Measurements from ENCODE around the gene QPRT.
A peak's percentile ranks its signal among the peaks of the same experiment; 100 is the strongest.

DNA sequence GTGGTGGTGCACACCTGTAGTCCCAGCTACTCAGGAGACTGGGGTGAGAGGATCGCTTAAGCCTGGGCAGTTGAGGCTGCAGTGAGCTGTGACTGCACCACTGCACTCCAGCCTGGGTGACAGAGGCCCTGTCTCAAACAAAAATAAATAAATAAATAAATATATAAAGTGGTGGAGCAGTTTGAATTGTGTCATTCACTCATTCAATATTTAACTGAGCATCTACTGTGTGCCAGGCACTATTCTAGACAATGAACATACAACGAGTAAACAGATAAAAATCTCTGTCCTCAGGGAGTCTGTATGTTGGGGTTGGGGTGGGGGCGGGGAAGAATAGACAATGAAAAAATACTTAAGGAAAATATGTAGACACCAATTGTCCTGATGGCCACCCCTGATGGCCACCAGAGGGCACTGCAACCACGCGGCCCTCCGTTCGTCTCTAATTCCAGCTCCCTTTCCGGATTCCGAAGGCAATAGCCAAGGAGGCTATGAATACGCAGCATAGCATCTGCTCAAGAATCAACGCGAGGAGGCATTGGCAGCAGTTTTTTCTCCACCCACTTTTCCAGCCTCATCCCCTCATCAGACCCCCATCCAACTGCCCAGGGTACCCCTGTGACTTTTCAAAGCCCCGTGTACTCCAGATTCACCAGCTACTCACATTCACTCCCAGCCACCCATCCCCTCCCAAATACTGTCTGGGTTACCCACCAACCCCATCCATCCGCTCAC is 21.4 kb downstream of the QPRT start:
- TF ChIP-seq, protein P1, sequence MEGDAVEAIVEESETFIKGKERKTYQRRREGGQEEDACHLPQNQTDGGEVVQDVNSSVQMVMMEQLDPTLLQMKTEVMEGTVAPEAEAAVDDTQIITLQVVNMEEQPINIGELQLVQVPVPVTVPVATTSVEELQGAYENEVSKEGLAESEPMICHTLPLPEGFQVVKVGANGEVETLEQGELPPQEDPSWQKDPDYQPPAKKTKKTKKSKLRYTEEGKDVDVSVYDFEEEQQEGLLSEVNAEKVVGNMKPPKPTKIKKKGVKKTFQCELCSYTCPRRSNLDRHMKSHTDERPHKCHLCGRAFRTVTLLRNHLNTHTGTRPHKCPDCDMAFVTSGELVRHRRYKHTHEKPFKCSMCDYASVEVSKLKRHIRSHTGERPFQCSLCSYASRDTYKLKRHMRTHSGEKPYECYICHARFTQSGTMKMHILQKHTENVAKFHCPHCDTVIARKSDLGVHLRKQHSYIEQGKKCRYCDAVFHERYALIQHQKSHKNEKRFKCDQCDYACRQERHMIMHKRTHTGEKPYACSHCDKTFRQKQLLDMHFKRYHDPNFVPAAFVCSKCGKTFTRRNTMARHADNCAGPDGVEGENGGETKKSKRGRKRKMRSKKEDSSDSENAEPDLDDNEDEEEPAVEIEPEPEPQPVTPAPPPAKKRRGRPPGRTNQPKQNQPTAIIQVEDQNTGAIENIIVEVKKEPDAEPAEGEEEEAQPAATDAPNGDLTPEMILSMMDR (conservative IDR thresholded peaks at IDR 0.05; ENCODE audit: low read depth in 2 of 2): peak; percentile 84 to 96
- TF ChIP-seq POLR2AphosphoS5 (IDR thresholded peaks at IDR 0.05; ENCODE audit: low read depth) (peak; percentile 52), EZH2phosphoT487 (IDR thresholded peaks at IDR 0.05; ENCODE audit: unreplicated experiment) (no peak), EZH2 (IDR thresholded peaks at IDR 0.05; ENCODE audit: low read depth, unreplicated experiment) (no peak)
- TF ChIP-seq, protein P2, sequence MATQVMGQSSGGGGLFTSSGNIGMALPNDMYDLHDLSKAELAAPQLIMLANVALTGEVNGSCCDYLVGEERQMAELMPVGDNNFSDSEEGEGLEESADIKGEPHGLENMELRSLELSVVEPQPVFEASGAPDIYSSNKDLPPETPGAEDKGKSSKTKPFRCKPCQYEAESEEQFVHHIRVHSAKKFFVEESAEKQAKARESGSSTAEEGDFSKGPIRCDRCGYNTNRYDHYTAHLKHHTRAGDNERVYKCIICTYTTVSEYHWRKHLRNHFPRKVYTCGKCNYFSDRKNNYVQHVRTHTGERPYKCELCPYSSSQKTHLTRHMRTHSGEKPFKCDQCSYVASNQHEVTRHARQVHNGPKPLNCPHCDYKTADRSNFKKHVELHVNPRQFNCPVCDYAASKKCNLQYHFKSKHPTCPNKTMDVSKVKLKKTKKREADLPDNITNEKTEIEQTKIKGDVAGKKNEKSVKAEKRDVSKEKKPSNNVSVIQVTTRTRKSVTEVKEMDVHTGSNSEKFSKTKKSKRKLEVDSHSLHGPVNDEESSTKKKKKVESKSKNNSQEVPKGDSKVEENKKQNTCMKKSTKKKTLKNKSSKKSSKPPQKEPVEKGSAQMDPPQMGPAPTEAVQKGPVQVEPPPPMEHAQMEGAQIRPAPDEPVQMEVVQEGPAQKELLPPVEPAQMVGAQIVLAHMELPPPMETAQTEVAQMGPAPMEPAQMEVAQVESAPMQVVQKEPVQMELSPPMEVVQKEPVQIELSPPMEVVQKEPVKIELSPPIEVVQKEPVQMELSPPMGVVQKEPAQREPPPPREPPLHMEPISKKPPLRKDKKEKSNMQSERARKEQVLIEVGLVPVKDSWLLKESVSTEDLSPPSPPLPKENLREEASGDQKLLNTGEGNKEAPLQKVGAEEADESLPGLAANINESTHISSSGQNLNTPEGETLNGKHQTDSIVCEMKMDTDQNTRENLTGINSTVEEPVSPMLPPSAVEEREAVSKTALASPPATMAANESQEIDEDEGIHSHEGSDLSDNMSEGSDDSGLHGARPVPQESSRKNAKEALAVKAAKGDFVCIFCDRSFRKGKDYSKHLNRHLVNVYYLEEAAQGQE (IDR thresholded peaks at IDR 0.05; ENCODE audit: unreplicated experiment): no peak
- TF ChIP-seq, protein P3, sequence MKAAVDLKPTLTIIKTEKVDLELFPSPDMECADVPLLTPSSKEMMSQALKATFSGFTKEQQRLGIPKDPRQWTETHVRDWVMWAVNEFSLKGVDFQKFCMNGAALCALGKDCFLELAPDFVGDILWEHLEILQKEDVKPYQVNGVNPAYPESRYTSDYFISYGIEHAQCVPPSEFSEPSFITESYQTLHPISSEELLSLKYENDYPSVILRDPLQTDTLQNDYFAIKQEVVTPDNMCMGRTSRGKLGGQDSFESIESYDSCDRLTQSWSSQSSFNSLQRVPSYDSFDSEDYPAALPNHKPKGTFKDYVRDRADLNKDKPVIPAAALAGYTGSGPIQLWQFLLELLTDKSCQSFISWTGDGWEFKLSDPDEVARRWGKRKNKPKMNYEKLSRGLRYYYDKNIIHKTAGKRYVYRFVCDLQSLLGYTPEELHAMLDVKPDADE (IDR thresholded peaks at IDR 0.05): no peak

All from GM23338 (cell line).